ENCODE results near the gene MRRF. TPM values are rescaled to one million over a fixed set of nuclear protein-coding genes. Genes with fewer than 3 reads are reported as not detected.

The MRRF gene
- total RNA-seq, 1 donor from 2014 or later, result 44.4 TPM

DNA sequence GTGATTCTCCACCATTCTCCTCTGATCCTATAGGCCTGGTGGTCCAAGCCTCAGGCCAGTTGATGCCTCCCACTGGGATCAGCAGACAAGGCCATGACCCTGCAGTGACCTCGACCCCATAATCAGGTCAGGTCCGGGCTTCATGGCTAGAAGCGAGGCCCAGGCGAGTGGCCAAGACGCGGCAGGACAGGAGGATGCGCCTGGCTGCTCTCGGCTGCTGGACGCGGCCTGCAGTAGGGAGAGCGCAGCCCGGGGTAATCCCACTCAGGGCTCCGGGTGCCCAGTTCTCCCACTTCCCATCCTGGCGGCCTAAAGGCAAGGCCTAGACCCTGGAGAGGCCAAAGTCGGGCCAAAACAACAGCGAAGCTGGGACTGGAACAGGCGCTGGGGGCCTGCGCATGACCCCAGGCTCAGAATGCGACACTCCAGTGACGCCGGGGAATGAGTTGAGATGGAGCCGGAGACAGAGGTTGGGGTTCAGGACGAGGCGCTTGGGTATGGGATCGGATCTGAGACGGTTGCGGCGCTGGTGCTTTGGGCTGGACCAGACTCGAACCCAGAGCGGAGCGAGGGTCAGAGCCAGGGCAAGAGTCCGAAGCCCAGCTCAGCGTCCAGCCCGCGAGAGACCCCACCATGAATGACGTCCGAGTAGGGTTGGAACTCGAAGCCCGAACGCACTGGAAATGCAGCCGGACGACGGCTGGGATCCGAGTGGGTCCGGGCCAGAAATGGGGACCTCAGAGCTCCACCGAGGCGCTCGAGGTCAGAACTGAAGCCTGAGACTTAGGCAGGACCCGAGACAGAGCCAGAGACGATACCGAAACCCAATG lies 39.2 kb upstream of the MRRF start:
- H3K27ac Mint-ChIP-seq, result no peak overlapping the region
- no peaks in the 10 kb centered on the region for H3K79me2 ChIP-seq (ENCODE audit: low read depth)
- H3K36me3 ChIP-seq, result no peaks in the 10 kb centered on the region
- peaks cover 73% of the 10 kb centered on the region for H3K27me3 Mint-ChIP-seq (ENCODE audit: insufficient read depth, low read depth)
- no peak overlapping the region for H3K4me3 ChIP-seq
- H3K4me1 ChIP-seq, result peaks cover 27% of the 10 kb centered on the region
- H3K9me3 ChIP-seq (ENCODE audit: low read depth), result no peaks in the 10 kb centered on the region
- H3K4me3 Mint-ChIP-seq, result peak overlapping the region; percentile 65
- peaks cover 80% of the 10 kb centered on the region for H4K20me1 ChIP-seq (ENCODE audit: low read depth)
- peaks cover 26% of the 10 kb centered on the region for H3K4me1 Mint-ChIP-seq
- DNase-seq (ENCODE audit: low spot score), result no peak
- H3K9ac ChIP-seq, result no peak overlapping the region
- H3K27me3 ChIP-seq, result peaks cover 100% of the 10 kb centered on the region
- TF ChIP-seq EZH2 (IDR thresholded peaks at IDR 0.05) (no peak), EZH2phosphoT487 (IDR thresholded peaks at IDR 0.05) (no peak)
- TF ChIP-seq, protein P1, sequence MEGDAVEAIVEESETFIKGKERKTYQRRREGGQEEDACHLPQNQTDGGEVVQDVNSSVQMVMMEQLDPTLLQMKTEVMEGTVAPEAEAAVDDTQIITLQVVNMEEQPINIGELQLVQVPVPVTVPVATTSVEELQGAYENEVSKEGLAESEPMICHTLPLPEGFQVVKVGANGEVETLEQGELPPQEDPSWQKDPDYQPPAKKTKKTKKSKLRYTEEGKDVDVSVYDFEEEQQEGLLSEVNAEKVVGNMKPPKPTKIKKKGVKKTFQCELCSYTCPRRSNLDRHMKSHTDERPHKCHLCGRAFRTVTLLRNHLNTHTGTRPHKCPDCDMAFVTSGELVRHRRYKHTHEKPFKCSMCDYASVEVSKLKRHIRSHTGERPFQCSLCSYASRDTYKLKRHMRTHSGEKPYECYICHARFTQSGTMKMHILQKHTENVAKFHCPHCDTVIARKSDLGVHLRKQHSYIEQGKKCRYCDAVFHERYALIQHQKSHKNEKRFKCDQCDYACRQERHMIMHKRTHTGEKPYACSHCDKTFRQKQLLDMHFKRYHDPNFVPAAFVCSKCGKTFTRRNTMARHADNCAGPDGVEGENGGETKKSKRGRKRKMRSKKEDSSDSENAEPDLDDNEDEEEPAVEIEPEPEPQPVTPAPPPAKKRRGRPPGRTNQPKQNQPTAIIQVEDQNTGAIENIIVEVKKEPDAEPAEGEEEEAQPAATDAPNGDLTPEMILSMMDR (IDR thresholded peaks at IDR 0.05), result no peak
- peaks cover 12% of the 10 kb centered on the region for H3F3A ChIP-seq (ENCODE audit: low read depth)
- H3K4me2 ChIP-seq, result no peak overlapping the region
- H2AFZ ChIP-seq (replicated peaks), result no peak overlapping the region
- no peak overlapping the region for H3K27ac ChIP-seq
- H3K9me3 Mint-ChIP-seq, result peaks cover 10% of the 10 kb centered on the region
- H3K36me3 Mint-ChIP-seq, result no peaks in the 10 kb centered on the region

DNA sequence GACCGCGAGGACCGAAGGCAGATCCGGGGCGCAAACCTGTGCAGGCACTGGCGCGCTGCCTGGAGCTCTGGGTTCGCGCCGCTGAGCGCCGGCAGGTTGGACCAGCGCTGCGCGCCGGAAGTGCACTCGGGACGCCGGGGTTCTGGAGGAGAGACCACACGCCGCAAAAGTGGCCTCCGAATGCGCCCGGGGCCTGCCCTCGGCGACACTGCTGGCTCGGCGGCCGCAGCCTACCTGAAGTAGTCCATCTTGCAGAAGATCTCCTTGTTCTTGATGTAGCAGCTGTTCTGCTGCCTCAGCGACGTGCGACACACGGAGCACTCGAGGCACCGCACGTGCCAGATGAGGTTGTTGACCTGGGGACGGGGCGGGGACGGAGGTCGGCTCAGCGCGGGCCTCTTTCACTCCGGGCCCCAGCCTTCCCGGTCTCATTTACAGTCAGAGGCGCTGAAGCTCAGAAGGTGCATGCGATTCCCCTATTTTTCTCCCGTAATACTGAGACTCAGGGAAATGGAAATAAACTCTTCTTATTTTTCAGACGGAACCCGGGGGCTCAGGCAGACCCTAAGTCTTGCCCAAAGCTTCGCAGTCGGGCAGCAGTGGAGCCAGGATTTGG lies 38.4 kb upstream of the MRRF start:
- TF ChIP-seq, protein P1 (IDR thresholded peaks at IDR 0.05), result no peak
- TF ChIP-seq EZH2 (IDR thresholded peaks at IDR 0.05) (peak; percentile 97), EZH2phosphoT487 (IDR thresholded peaks at IDR 0.05) (peak; percentile 95)
- Histone ChIP-seq H3K36me3 (no peaks in the 10 kb centered on the region), H3K4me3 (no peak overlapping the region), H3K9me3 (ENCODE audit: low read depth) (no peaks in the 10 kb centered on the region), H3K4me2 (no peak overlapping the region), H4K20me1 (ENCODE audit: low read depth) (peaks cover 73% of the 10 kb centered on the region), H3F3A (ENCODE audit: low read depth) (peaks cover 12% of the 10 kb centered on the region), H3K4me1 (peaks cover 19% of the 10 kb centered on the region), H3K79me2 (ENCODE audit: low read depth) (no peaks in the 10 kb centered on the region), H3K9ac (no peak overlapping the region), H2AFZ (replicated peaks) (no peak overlapping the region), H3K27me3 (peaks cover 100% of the 10 kb centered on the region), H3K27ac (no peak overlapping the region)
- Mint-ChIP-seq H3K9me3 (peaks cover 10% of the 10 kb centered on the region), H3K36me3 (no peaks in the 10 kb centered on the region), H3K27ac (no peak overlapping the region), H3K27me3 (ENCODE audit: insufficient read depth, low read depth) (peaks cover 67% of the 10 kb centered on the region), H3K4me1 (peaks cover 22% of the 10 kb centered on the region), H3K4me3 (peak overlapping the region; percentile 70)
- DNase-seq (ENCODE audit: low spot score), result peak; percentile 56

DNA sequence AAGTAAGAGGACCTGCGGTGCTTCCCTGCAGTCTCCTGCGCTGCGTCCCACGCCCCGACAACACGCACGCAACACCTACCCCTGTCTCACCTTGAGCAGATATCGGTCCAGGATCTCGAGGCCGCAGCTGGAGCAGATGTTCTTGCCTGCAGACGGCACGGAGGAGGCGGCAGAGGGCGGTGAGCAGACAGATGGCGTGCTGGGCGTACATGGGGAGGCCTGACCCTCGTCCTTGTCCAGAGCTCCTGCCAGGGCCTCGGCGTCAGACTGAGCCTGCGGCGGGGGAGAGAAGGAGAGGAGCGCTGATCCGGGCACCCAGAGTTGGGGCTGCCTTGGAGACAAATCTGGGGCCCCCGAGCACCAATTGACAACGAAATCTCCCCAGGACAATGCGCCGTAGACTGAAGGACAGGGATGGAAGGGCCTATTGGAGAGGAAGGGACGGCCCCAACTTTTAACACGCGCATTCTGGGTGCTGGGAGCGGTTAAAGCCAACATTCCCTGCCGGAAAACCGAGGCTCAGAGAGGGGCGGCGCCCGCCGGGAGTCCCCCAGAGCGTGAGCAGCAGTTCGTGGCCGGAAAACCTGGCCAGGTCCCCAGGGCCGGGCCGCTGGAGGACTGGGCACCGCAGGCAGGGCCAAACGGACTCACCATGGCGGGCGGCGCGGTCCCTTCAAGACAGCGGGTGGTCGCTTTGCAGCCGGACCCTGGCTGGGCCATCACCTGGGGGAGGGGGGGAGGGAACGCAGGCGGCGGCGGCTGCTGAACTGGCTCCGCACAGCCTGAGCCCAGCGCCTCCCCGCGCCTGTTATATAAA lies 37.7 kb upstream of the MRRF start:
- peak overlapping the region; percentile 95 for H3K4me2 ChIP-seq
- no peaks in the 10 kb centered on the region for H3K36me3 ChIP-seq
- Mint-ChIP-seq H3K4me3 (peak overlapping the region; percentile 70), H3K27me3 (ENCODE audit: insufficient read depth, low read depth) (peaks cover 66% of the 10 kb centered on the region), H3K36me3 (no peaks in the 10 kb centered on the region), H3K9me3 (peaks cover 10% of the 10 kb centered on the region), H3K27ac (no peak overlapping the region), H3K4me1 (peaks cover 20% of the 10 kb centered on the region)
- DNase-seq (ENCODE audit: low spot score), result peak; percentile 84
- H3K9me3 ChIP-seq (ENCODE audit: low read depth), result no peaks in the 10 kb centered on the region
- H3K27ac ChIP-seq, result no peak overlapping the region
- TF ChIP-seq, protein P1 (IDR thresholded peaks at IDR 0.05), result no peak
- TF ChIP-seq EZH2 (IDR thresholded peaks at IDR 0.05), result peak; percentile 95
- TF ChIP-seq EZH2phosphoT487 (IDR thresholded peaks at IDR 0.05), result peak; percentile 32
- peaks cover 65% of the 10 kb centered on the region for H4K20me1 ChIP-seq (ENCODE audit: low read depth)
- peak overlapping the region; percentile 29 for H3K4me3 ChIP-seq
- peaks cover 100% of the 10 kb centered on the region for H3K27me3 ChIP-seq
- H2AFZ ChIP-seq (replicated peaks), result no peak overlapping the region
- H3K9ac ChIP-seq, result no peak overlapping the region
- no peaks in the 10 kb centered on the region for H3K79me2 ChIP-seq (ENCODE audit: low read depth)
- peaks cover 9% of the 10 kb centered on the region for H3F3A ChIP-seq (ENCODE audit: low read depth)
- H3K4me1 ChIP-seq, result peaks cover 16% of the 10 kb centered on the region
